Heart right ventricle (tissue), 16 donors: ENCODE measurements around the gene ASCL5. TPM values are rescaled to one million over a fixed set of nuclear protein-coding genes. Genes with fewer than 3 reads are reported as not detected.

Source experiments
- ATAC-seq, 8 donors: fragments of 200-7000 bp; cut with Tn5 transposase; one replicate each; pipeline ENCODE4 v1.9.1; 2020; ENCODE audit warnings: mild to moderate bottlenecking in 8 of 8, moderate library complexity in 8 of 8, moderate number of reproducible peaks in 1 of 8
- DNase-seq, 2 donors: peaks; one replicate each; pipeline ENCODE4 v3.0.0-alpha.2; 2020
- H3K27ac ChIP-seq, 10 donors: fragments of 200-600 bp; sonication (generic) in 2 of 10; one replicate each; pipeline versions ENCODE4 v1.5.0 to v1.8.0; 2020 to 2022; ENCODE audit warnings: mild to moderate bottlenecking in 3 of 10
- H3K27me3 ChIP-seq, 7 donors: fragments of 200-600 bp; one replicate each; pipeline ENCODE4 v1.8.0; 2021 to 2022; ENCODE audit warnings: mild to moderate bottlenecking in 2 of 7
- H3K36me3 ChIP-seq, 9 donors: fragments of 200-600 bp; sonication (generic) in 1 of 9; one replicate each; pipeline versions ENCODE4 v1.5.0 to v1.8.0; 2020 to 2022; ENCODE audit warnings: mild to moderate bottlenecking in 2 of 9
- H3K4me1 ChIP-seq, 9 donors: fragments of 200-600 bp; sonication (generic) in 1 of 9; one replicate each; pipeline versions ENCODE4 v1.5.0 to v1.8.0; 2020 to 2022; ENCODE audit warnings: mild to moderate bottlenecking in 4 of 9
- H3K4me3 ChIP-seq, 10 donors: fragments of 200-600 bp; sonication (generic) in 2 of 10; one replicate each; pipeline versions ENCODE4 v1.5.0 to v1.8.0; 2020 to 2022; ENCODE audit warnings: mild to moderate bottlenecking in 7 of 10, moderate library complexity in 2 of 10
- H3K9me3 ChIP-seq, 11 donors: fragments of 200-600 bp in 10 of 11; sonication (generic) in 2 of 11; one replicate each; pipeline versions ENCODE4 v1.5.0 to v1.8.0; 2013 to 2022; ENCODE audit warnings: mild to moderate bottlenecking in 2 of 11, control low read depth in 1 of 11, moderate library complexity in 1 of 11
- CTCF ChIP-seq, 9 donors: fragments of 200-600 bp; sonication (generic) in 2 of 9; IDR thresholded peaks; one replicate each; pipeline versions ENCODE4 v1.5.0 to v1.8.0; 2021 to 2022; ENCODE audit warnings: antibody characterized with exemption in 9 of 9, mild to moderate bottlenecking in 5 of 9, moderate library complexity in 1 of 9
- WGBS, 2 donors: extraction: QIAGEN DNeasy Blood & Tissue Kit; methylation state at CpG; one replicate each; pipeline ENCODE4 v1.1.7; 2013; ENCODE audit warnings: inconsistent platforms in 1 of 2; 5-methylcytosine and 5-hydroxymethylcytosine counted together
- intact Hi-C, 10 donors: fragments of 100-400 bp; cut with DNase I; formaldehyde crosslinking; loops; one replicate each; pipeline versions ENCODE4 v1.11.1 to v1.14.2; 2022
- polyA plus RNA-seq, 2 donors: library from polyadenylated mRNA; stranded (reverse); fragments of 200-250 nt; gene quantifications; one replicate each; pipeline ENCODE4 v1.2.3, GENCODE V29; 2013
- total RNA-seq, 10 donors: library from RNA; stranded (reverse); fragmentation: NEBNext Ultra II Directional in 3 of 10; extraction: Animal tissue kit (Norgen Biotek cat#: 25700) in 3 of 10; gene quantifications; one replicate each; pipeline versions ENCODE4 v1.2.1 to v1.2.4, GENCODE V29; 2021 to 2023
- donor health status: Arrhythmogenic right ventricular cardiomyopathy.
- donor health status: ischemic (EF 13 %, LVEDD 7.1; RV severe dilation, severe dysfunction).
- donor health status: healthy with polysubstance abuse.
- donor health status: DM: no; HTN: yes; CAD: no.
- donor health status: DM: no; HTN: no; CAD: no.
- donor health status: ischemic (EF 25% LVEDD 6.9; RV normal size, moderate dysfunction).
- donor health status: ischemic (EF 25% LVEDD 5.7; RV mildly dilated, moderate dysfunction).
- donor health status: healthy.
- donor health status: DM: yes; HTN: yes; CAD: no.
- donor health status: Ischemic cardiomyopathy.
- donor health status: ischemic (EF 35%, LVEDD 5.7; RV mildly dilated, moderate dysfunction).
- donor health status: nonischemic (EF 11% LVEDD 7.7; RV severe dilation, severe dysfunction).
- donor health status: DM: yes; HTN: yes; CAD: no.
- donor health status: PGD.
- donor health status: ischemic (EF 29% LVEDD 5.4; RV normal size, mild dysfunction).
- donor health status: nonischemic (EF 23%, LVEDD 6.1; RV moderate dilation, normal function).

Gene ASCL5
- total and polyA plus RNA-seq, 12 donors = not detected

GRCh38 chr1:201137579-201138310, 10.8 kb upstream of the ASCL5 start:
- no peak for TF ChIP-seq CTCF (IDR thresholded peaks at IDR 0.05)
- no peaks in the 10 kb centered on the region for H3K9me3 ChIP-seq
- peaks cover 0 to 78% (median 16%) of the 10 kb centered on the region in 9 donors for H3K36me3 ChIP-seq
- intact Hi-C loops = no loop called here
- no peak overlapping the region for H3K4me3 ChIP-seq
- WGBS, 2 donors = 83 to 89% methylated on average over 6 of the region's 6 CpGs
- DNase-seq = peak; percentile 38 to 64
- H3K27me3 ChIP-seq = no peaks in the 10 kb centered on the region
- H3K27ac ChIP-seq = peak overlapping the region in 2 of 10 donors; percentile 22 to 44
- H3K4me1 ChIP-seq = peaks cover 0 to 19% (median 5%) of the 10 kb centered on the region in 9 donors
- peak; percentile 34 to 62 (median 55) for ATAC-seq

GRCh38 chr1:201137024-201137392, 10.0 kb upstream of the ASCL5 start:
- intact Hi-C loops = no loop called here
- no peak for DNase-seq
- peaks cover 0 to 16% (median 5%) of the 10 kb centered on the region in 9 donors for H3K4me1 ChIP-seq
- no peak overlapping the region for H3K27ac ChIP-seq
- H3K27me3 ChIP-seq = no peaks in the 10 kb centered on the region
- H3K36me3 ChIP-seq = peaks cover 0 to 71% (median 16%) of the 10 kb centered on the region in 9 donors
- ATAC-seq = no peak
- no peak overlapping the region for H3K4me3 ChIP-seq
- WGBS, 2 donors = 92 to 95% methylated on average over 7 of the region's 7 CpGs
- no peak for TF ChIP-seq CTCF (IDR thresholded peaks at IDR 0.05)
- H3K9me3 ChIP-seq = no peaks in the 10 kb centered on the region

- Histone ChIP-seq H3K4me1 (peaks cover 0 to 14% (median 5%) of the 10 kb centered on the region in 9 donors), H3K9me3 (no peaks in the 10 kb centered on the region), H3K27ac (no peak overlapping the region), H3K4me3 (no peak overlapping the region), H3K36me3 (peaks cover 0 to 65% (median 16%) of the 10 kb centered on the region in 9 donors), H3K27me3 (no peaks in the 10 kb centered on the region)
- intact Hi-C loops = no loop called here
- ATAC-seq = no peak
- WGBS, 2 donors = 78 to 80% methylated on average over 8 of the region's 8 CpGs
- DNase-seq = no peak
- no peak for TF ChIP-seq CTCF (IDR thresholded peaks at IDR 0.05)
Observed at GRCh38 chr1:201136355-201137023, 9.5 kb upstream of the ASCL5 start.

GRCh38 chr1:201134405-201134804, 7.4 kb upstream of the ASCL5 start:
- WGBS, 2 donors = 95% methylated on average over 6 of the region's 6 CpGs
- ATAC-seq = no peak

More at GRCh38 chr1:201134405-201134804, 7.4 kb upstream of the ASCL5 start:
- H3K4me3 ChIP-seq = no peak overlapping the region
- peaks cover 0 to 44% (median 16%) of the 10 kb centered on the region in 9 donors for H3K36me3 ChIP-seq
- no peak overlapping the region for H3K27ac ChIP-seq
- intact Hi-C loops = no loop called here
- H3K4me1 ChIP-seq = peaks cover 0 to 14% (median 5%) of the 10 kb centered on the region in 9 donors
- no peaks in the 10 kb centered on the region for H3K27me3 ChIP-seq
- H3K9me3 ChIP-seq = no peaks in the 10 kb centered on the region
- DNase-seq = no peak
- TF ChIP-seq CTCF (IDR thresholded peaks at IDR 0.05) = no peak
